ENCODE data around the gene KAT8.
A peak's percentile ranks its signal among the peaks of the same experiment; 100 is the strongest.
"Not testable (repeated sequence)": the region's sequence is repeated elsewhere in the genome, so short reads cannot be mapped to it uniquely, and the experiment has no call there.

The KAT8 gene

GRCh38 chr16:31130899-31131298 lies 13.4 kb downstream of the KAT8 start:
- peaks cover 2% of the 10 kb centered on the region for H3K4me1 Mint-ChIP-seq (ENCODE audit: low read depth)
- H3K27me3 Mint-ChIP-seq = no peaks in the 10 kb centered on the region
- no peaks in the 10 kb centered on the region for H3K9me3 Mint-ChIP-seq (ENCODE audit: low read depth)
- no peaks in the 10 kb centered on the region for H3K36me3 Mint-ChIP-seq
- H3K4me3 Mint-ChIP-seq = no peak overlapping the region
- H3K27ac Mint-ChIP-seq = no peak overlapping the region

DNA sequence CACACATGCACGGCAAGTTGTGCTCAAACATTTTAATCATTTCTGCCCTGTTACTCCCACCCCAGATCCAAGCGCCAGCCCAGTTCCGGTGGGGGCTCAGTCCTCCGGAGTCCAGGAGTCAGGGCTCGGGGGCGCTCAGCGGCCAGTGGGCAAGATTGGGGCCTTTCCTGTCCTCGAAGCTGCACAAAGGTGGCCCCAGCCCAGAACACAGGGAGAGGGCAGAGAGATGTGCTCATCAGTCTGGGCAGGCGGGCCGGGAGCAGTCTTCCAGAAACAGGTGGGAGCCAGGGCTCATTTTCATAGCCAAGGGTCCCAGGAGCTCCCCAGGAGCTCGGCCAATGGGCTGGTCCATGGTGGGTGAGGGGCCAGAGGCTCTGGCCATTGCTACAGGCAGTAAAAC lies 14.0 kb downstream of the KAT8 start:
- Mint-ChIP-seq H3K9me3 (ENCODE audit: low read depth) (no peaks in the 10 kb centered on the region), H3K4me3 (no peak overlapping the region), H3K4me1 (ENCODE audit: low read depth) (peaks cover 2% of the 10 kb centered on the region), H3K27ac (no peak overlapping the region), H3K27me3 (no peaks in the 10 kb centered on the region), H3K36me3 (no peaks in the 10 kb centered on the region)

GRCh38 chr16:31131841-31132271 lies 14.4 kb downstream of the KAT8 start:
- Mint-ChIP-seq H3K36me3 (no peaks in the 10 kb centered on the region), H3K27me3 (no peaks in the 10 kb centered on the region), H3K27ac (no peak overlapping the region), H3K9me3 (ENCODE audit: low read depth) (no peaks in the 10 kb centered on the region), H3K4me3 (no peak overlapping the region), H3K4me1 (ENCODE audit: low read depth) (peaks cover 2% of the 10 kb centered on the region)

DNA sequence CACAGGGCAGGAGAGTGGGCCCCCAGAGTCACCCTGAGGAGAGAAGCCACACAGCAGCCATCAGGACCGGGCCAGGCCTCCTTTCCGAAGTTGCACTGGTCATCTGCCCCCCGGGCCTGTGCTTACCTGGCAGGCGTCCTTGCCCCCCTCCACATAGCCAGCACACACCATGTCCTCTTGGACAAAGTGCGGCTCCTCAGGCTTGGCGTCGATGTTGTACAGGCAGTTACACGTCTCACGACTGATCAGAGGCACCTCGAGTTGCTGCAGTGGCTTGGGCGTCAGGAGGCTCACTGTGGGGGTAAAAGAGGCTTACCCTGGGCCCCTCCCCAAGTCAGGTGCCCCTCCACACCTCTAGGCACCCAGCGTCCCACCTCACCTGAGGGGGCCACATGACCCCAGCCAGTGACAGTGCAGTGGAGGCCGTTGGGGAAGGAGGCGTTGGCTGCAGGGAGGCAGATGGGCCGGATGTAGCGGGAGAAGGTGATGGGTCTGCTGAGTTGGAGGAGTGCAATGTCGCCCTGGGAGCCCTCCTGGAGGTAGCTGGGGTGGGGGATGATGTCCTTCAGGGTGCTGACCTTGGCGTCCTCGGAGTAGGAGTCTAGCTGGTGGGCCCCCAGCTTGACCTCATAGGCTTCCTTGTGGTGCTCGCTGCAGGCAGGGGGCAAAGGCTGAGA lies 15.0 kb downstream of the KAT8 start:
- no peak overlapping the region for H3K4me3 Mint-ChIP-seq
- no peaks in the 10 kb centered on the region for H3K9me3 Mint-ChIP-seq (ENCODE audit: low read depth)
- H3K4me1 Mint-ChIP-seq (ENCODE audit: low read depth) = peaks cover 2% of the 10 kb centered on the region
- H3K36me3 Mint-ChIP-seq = no peaks in the 10 kb centered on the region
- no peaks in the 10 kb centered on the region for H3K27me3 Mint-ChIP-seq
- H3K27ac Mint-ChIP-seq = no peak overlapping the region

GRCh38 chr16:31133046-31133501 lies 15.6 kb downstream of the KAT8 start:
- peaks cover 2% of the 10 kb centered on the region for H3K4me1 Mint-ChIP-seq (ENCODE audit: low read depth)
- no peak overlapping the region for H3K4me3 Mint-ChIP-seq
- no peaks in the 10 kb centered on the region for H3K36me3 Mint-ChIP-seq
- H3K27me3 Mint-ChIP-seq = no peaks in the 10 kb centered on the region
- H3K9me3 Mint-ChIP-seq (ENCODE audit: low read depth) = no peaks in the 10 kb centered on the region
- H3K27ac Mint-ChIP-seq = no peak overlapping the region

DNA sequence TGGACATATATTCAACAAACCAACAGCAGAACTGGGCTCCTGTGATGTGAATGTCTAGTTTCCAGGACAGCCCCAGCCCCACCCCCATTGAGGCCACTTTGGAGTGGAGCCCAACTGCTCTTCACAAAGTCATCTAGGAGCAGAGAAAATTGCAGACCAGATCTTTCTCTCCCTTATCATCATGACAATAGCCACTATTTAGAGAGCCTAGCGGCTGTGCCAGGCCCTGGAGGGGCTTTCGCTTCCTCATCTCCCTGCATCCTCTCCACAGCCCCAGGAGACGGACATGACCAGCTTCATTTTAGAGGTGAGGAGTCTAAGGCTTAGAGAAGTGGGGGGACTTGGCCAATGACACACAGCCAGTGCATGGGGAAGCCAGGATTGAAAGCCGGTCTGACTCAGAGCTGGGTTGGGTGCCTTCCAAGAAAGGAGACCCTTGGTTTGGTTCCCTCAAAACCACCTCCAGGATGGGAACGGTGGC lies 16.7 kb downstream of the KAT8 start:
- H3K27me3 Mint-ChIP-seq = no peaks in the 10 kb centered on the region
- no peak overlapping the region for H3K27ac Mint-ChIP-seq
- no peaks in the 10 kb centered on the region for H3K9me3 Mint-ChIP-seq (ENCODE audit: low read depth)
- H3K4me3 Mint-ChIP-seq = no peak overlapping the region
- no peaks in the 10 kb centered on the region for H3K4me1 Mint-ChIP-seq (ENCODE audit: low read depth)
- no peaks in the 10 kb centered on the region for H3K36me3 Mint-ChIP-seq

GRCh38 chr16:31134625-31135534 lies 17.4 kb downstream of the KAT8 start:
- H3K27ac Mint-ChIP-seq = no peak overlapping the region
- H3K4me1 Mint-ChIP-seq (ENCODE audit: low read depth) = no peaks in the 10 kb centered on the region
- H3K36me3 Mint-ChIP-seq = no peaks in the 10 kb centered on the region
- H3K27me3 Mint-ChIP-seq = no peaks in the 10 kb centered on the region
- no peaks in the 10 kb centered on the region for H3K9me3 Mint-ChIP-seq (ENCODE audit: low read depth)
- H3K4me3 Mint-ChIP-seq = no peak overlapping the region

GRCh38 chr16:31135535-31136286 lies 18.2 kb downstream of the KAT8 start, which contains the start of gene PRSS8:
PRSS8 (minus strand) TSS chr16:31135727; CDS start chr16:31135498, 229 bp downstream.
- Mint-ChIP-seq H3K4me3 (no peak within 1 kb of the TSS), H3K27ac (no peak within 1 kb of the TSS), H3K4me1 (ENCODE audit: low read depth) (no peaks in the 10 kb centered on the region), H3K27me3 (no peaks in the 10 kb centered on the region), H3K9me3 (ENCODE audit: low read depth) (no peaks in the 10 kb centered on the region), H3K36me3 (no peaks in the 10 kb centered on the region)

DNA sequence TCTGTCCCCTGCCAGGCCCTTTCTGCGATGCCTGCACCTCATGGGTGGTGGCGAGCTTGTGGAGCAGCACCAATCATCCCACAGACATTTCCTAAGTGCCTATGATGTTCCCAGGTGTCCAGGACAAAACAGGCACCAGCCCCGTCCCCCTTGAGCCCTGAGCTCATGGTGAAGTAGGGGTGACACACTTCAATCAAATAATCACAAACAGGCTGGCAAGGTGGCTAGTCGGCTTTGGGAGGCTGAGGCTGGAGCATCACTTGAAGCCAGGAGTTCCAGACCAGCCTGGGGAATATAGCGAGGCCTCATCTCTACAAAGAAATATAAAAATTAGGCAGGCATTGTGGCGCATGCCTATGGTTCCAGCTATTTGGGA lies 18.8 kb downstream of the KAT8 start:
- no peaks in the 10 kb centered on the region for H3K27me3 Mint-ChIP-seq
- no peaks in the 10 kb centered on the region for H3K9me3 Mint-ChIP-seq (ENCODE audit: low read depth)
- H3K27ac Mint-ChIP-seq = no peak overlapping the region
- H3K36me3 Mint-ChIP-seq = no peaks in the 10 kb centered on the region
- no peaks in the 10 kb centered on the region for H3K4me1 Mint-ChIP-seq (ENCODE audit: low read depth)
- no peak overlapping the region for H3K4me3 Mint-ChIP-seq

DNA sequence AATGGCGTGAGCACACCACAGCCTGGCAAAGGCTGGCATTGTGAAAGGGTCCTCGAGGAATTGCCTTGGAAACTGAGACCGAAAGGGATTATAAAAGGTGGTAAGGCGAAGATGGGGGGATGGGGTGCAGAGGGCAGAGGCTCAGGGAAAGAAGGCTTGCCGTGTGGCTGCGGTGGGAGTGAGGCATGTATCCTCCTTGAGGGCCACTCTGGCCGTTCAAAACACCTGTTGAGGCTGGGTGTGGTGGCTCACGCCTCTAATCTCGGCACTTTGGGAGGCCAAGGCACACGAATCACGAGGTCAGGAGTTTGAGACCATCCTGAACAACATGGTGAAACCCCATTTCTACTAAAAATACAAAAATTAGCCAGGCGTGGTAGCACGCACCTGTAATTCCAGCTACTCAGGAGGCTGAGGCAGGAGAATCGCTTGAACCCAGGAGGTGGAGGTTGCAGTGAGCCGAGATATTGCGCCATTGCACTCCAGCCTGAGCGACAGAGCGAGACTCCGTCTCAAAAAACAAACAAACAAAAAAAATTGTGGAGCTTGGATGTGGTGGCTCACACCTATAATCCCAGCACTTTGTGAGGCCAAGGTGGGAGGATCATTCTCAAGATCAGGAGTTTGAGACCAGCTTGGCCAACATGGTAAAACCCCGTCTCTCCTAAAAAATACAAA lies 19.5 kb downstream of the KAT8 start:
- not testable (repeated sequence) for H3K27me3 Mint-ChIP-seq, H3K4me3 Mint-ChIP-seq

DNA sequence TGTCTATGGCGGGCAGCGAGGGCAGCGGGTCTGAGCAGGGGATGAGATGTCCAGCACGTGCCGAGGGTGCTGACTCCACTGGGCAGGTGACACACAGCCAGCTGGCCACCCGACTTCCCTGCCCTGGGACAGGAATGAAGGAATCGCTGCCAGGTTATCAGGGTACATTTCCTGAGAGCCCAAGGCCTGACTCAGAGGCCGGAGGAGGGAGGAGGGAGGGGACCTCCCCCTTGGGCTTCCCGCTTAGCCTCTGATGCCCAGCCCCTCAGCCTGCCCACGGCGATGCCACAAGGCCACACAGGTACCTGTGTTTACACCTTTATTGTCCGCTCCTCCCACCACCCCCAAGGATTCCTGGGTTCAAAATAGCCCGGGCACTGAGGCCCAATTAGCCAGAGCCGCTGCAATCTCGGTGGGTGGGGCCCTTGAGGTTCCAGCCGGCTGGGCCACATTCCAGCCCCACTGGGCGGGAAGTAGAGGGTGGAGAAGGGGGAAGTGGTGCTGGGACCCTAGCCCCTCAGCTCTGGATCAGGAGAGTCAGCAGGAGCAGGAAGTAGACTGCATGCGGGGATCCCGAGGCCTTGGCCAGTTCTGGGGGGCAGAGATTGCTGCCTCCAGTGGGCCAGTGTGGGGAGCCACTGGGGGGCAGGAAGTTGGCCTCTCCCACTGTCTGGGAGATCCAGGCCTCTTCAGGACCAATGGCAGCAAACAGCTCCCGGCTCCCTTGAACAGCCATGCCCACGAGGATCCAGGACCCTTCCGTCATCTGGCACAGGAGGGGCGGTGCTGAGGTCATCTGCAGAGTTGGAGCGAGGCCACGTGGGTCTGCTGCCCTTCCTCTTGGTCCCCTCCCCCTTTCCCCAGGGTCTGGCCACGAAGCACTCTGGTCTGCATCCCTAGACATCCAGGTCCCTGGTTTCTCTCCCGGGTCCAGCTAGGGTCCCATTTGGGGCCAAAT lies 21.4 kb downstream of the KAT8 start:
- Mint-ChIP-seq H3K36me3 (no peaks in the 10 kb centered on the region), H3K27me3 (no peaks in the 10 kb centered on the region), H3K4me3 (no peak overlapping the region), H3K27ac (no peak overlapping the region), H3K9me3 (ENCODE audit: low read depth) (no peaks in the 10 kb centered on the region), H3K4me1 (ENCODE audit: low read depth) (peaks cover 7% of the 10 kb centered on the region)

More for the DNA sequence above, 19.5 kb downstream of the KAT8 start:
- H3K27ac Mint-ChIP-seq; H3K9me3 Mint-ChIP-seq (ENCODE audit: low read depth); H3K36me3 Mint-ChIP-seq; H3K4me1 Mint-ChIP-seq (ENCODE audit: low read depth): not testable (repeated sequence)

- not testable (repeated sequence) for H3K4me1 Mint-ChIP-seq (ENCODE audit: low read depth); H3K36me3 Mint-ChIP-seq; H3K4me3 Mint-ChIP-seq; H3K9me3 Mint-ChIP-seq (ENCODE audit: low read depth); H3K27ac Mint-ChIP-seq; H3K27me3 Mint-ChIP-seq
Measured at GRCh38 chr16:31141071-31141469, 23.6 kb downstream of the KAT8 start.

- Mint-ChIP-seq H3K27ac (peak overlapping the region; percentile 72), H3K4me1 (ENCODE audit: low read depth) (peaks cover 8% of the 10 kb centered on the region), H3K36me3 (no peaks in the 10 kb centered on the region), H3K27me3 (no peaks in the 10 kb centered on the region), H3K4me3 (peak overlapping the region; percentile 53), H3K9me3 (ENCODE audit: low read depth) (no peaks in the 10 kb centered on the region)
Measured at GRCh38 chr16:31141489-31142108, 24.1 kb downstream of the KAT8 start.

Data from activated naive CD8-positive, alpha-beta T cell (primary cell).